Activated CD4-positive, alpha-beta T cell treated with anti-CD3 and anti-CD28 coated beads, Interleukin-2, amount 10 ng/mL, durations not matched to agents 24 days and 14 days (primary cell): ENCODE results near the gene KIF26B. TPM values are rescaled to one million over a fixed set of nuclear protein-coding genes. Genes with fewer than 3 reads are reported as not detected.
"Not testable (repeated sequence)": the region's sequence is repeated elsewhere in the genome, so short reads cannot be mapped to it uniquely, and the experiment has no call there.

Source experiments
- DNase-seq: peaks from one replicate; pipeline ENCODE4 v3.0.0; 2022
- H3K27ac Mint-ChIP-seq: one replicate; pipeline ENCODE4 v1.8.0; 2022; ENCODE audit warnings: mild to moderate bottlenecking, mixed read lengths
- H3K27me3 Mint-ChIP-seq: one replicate; pipeline ENCODE4 v1.8.0; 2022; ENCODE audit warnings: mixed read lengths
- H3K36me3 Mint-ChIP-seq: one replicate; pipeline ENCODE4 v1.8.0; 2022; ENCODE audit warnings: low read depth, mild to moderate bottlenecking, mixed read lengths
- H3K4me1 Mint-ChIP-seq: one replicate; pipeline ENCODE4 v1.8.0; 2021; ENCODE audit warnings: mixed read lengths
- H3K4me3 Mint-ChIP-seq: one replicate; pipeline ENCODE4 v1.8.0; 2022; ENCODE audit warnings: mild to moderate bottlenecking, moderate library complexity, mixed read lengths
- H3K9me3 Mint-ChIP-seq: one replicate; pipeline ENCODE4 v1.8.0; 2021; ENCODE audit warnings: mixed read lengths
- intact Hi-C: fragments of 100-400 bp; cut with micrococcal nuclease; formaldehyde crosslinking; loops from one replicate; pipeline ENCODE4 v1.15.1; 2023
- total RNA-seq: library from RNA; stranded (reverse); gene quantifications from 2 replicates; pipeline ENCODE4 v1.2.3, GENCODE V29; 2022

The KIF26B gene
- total RNA-seq, 1 donor from 2014 or later = 0.07 TPM

DNA sequence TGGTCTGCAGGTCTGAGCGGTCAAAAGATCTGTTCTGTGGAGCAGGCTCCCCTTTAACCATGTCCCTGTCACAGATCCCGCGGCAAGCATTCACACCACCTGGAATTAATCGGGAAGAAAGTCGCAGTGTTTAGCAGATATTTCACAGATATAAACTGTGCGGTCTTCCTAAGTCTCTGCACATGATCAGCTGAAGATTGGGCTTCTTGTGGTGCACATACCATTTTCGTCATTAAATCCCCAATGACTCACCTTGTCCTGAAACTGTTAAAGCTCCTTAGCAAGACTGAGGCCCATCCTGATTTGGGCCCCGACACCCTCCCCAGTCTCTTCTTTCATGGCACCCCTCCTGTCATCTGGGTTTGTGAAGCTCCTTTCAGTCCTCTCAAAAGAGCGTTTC, 158.8 kb downstream of the KIF26B start:
- no peak overlapping the region for H3K4me3 Mint-ChIP-seq
- H3K36me3 Mint-ChIP-seq = no peaks in the 10 kb centered on the region
- H3K9me3 Mint-ChIP-seq = no peaks in the 10 kb centered on the region
- H3K27ac Mint-ChIP-seq = no peak overlapping the region
- intact Hi-C loops = no loop called here
- peaks cover 9% of the 10 kb centered on the region for H3K4me1 Mint-ChIP-seq
- no peak for DNase-seq
- H3K27me3 Mint-ChIP-seq = peaks cover 4% of the 10 kb centered on the region

DNA sequence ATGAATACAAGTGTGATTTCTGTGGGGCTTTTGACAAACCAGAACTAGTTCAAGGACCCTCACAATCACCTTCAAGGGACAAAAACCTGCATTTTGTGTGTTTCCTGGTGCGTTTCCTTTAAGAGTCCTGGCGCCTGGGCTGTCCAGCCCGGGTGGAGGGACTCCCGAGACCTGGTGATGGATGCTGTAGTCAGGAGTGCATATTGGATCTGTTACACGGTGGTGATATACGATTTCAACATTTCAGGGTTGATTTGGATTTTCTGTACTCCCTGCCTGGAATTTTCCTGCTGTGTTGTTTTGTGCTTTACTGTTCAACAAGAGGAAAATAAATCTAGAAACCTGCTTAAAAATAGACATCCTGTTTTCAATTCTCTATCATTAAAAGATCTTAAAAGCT, 162.0 kb downstream of the KIF26B start:
- intact Hi-C loops = no loop called here
- no peaks in the 10 kb centered on the region for H3K36me3 Mint-ChIP-seq
- no peak overlapping the region for H3K27ac Mint-ChIP-seq

DNA sequence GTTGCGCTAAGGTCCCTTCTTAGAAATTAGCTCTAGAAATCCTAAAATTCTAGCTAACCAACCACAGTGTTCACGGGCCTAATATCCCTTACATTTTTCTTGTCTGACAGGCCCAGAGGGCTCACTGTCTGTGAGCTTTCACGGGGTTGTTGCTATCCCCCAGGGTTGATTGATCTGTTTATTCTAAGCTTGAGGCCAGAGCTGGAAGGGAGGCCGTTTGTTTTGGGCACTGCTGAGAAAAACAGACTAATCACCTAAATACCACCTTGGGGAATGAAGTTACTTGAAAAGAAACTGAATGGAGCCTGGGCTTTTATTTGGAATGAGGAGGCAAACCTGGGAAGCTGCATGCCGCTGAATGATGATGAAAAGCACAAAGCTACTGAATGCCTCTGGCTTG, 162.4 kb downstream of the KIF26B start:
- intact Hi-C loops = no loop called here
- H3K36me3 Mint-ChIP-seq = no peaks in the 10 kb centered on the region
- no peaks in the 10 kb centered on the region for H3K9me3 Mint-ChIP-seq
- no peaks in the 10 kb centered on the region for H3K4me1 Mint-ChIP-seq
- no peak overlapping the region for H3K4me3 Mint-ChIP-seq
- H3K27ac Mint-ChIP-seq = no peak overlapping the region
- no peak for DNase-seq
- peaks cover 2% of the 10 kb centered on the region for H3K27me3 Mint-ChIP-seq

More for the DNA sequence above, 162.0 kb downstream of the KIF26B start:
- Mint-ChIP-seq H3K4me1 (no peaks in the 10 kb centered on the region), H3K9me3 (no peaks in the 10 kb centered on the region), H3K27me3 (peaks cover 2% of the 10 kb centered on the region), H3K4me3 (no peak overlapping the region)
- no peak for DNase-seq

DNA sequence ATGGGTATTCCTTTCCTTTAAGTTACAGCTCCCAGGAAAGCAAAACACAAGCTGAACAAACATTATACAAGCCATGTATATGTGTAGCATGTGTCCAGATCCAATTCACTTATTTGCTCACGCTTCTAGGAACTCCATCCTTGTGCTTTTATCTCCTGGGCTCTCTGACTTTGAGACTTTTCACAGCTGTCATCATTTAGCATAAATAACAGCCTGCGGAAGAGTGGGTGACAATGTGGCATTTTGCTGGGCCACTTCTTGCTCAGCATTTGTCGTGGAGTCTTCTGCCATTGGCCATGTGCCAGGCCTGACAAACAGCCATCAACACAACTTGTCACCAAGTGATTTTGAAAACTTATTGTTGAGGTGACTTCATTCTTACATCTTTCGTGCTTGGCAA, 164.3 kb downstream of the KIF26B start:
- Mint-ChIP-seq H3K36me3 (no peaks in the 10 kb centered on the region), H3K4me1 (no peaks in the 10 kb centered on the region), H3K9me3 (no peaks in the 10 kb centered on the region), H3K27ac (no peak overlapping the region), H3K27me3 (no peaks in the 10 kb centered on the region), H3K4me3 (no peak overlapping the region)
- DNase-seq = no peak
- intact Hi-C loops = no loop called here

DNA sequence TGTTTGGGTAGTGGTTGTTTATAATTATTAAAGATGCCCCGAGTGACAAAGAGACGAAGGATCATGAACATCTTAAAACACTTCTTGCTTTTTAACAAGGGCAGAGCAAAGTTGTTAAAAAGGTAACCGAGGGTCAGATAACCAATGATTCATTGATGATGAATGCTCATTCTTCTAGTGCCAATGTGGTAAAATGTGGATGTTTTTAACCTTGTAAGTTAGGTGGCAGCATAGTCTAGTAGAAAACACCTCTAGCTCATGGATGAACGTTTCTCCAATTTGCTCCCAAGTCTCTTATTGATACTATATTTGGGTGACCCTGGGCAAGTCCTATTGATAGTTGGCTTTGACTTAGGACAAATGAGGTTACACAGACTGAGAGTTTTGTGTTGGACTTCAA, 167.9 kb downstream of the KIF26B start:
- no peaks in the 10 kb centered on the region for H3K4me1 Mint-ChIP-seq
- H3K27ac Mint-ChIP-seq = no peak overlapping the region
- intact Hi-C loops = no loop called here
- H3K27me3 Mint-ChIP-seq = no peaks in the 10 kb centered on the region
- no peak overlapping the region for H3K4me3 Mint-ChIP-seq
- no peak for DNase-seq
- H3K9me3 Mint-ChIP-seq = no peaks in the 10 kb centered on the region
- no peaks in the 10 kb centered on the region for H3K36me3 Mint-ChIP-seq

DNA sequence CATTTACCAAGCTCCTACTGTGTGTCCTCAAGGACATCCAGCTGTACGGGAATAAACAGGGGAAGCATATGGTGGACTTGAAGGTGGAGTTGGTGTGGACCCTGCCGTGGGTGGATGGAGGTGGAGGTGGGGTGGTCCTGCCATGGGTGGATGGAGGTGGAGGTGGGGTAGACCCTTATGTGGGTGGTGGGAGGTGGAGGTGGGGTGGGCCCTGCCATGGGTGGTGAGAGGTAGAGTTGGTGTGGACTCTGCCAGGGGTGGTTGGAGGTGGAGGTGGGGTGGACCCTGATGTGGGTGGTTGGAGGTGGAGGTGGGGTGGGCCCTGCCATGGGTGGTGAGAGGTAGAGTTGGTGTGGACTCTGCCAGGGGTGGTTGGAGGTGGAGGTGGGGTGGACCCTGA, 169.0 kb downstream of the KIF26B start:
- H3K4me3 Mint-ChIP-seq, H3K36me3 Mint-ChIP-seq, H3K27ac Mint-ChIP-seq, H3K4me1 Mint-ChIP-seq, DNase-seq, H3K27me3 Mint-ChIP-seq, H3K9me3 Mint-ChIP-seq, intact Hi-C loops: not testable (repeated sequence)

DNA sequence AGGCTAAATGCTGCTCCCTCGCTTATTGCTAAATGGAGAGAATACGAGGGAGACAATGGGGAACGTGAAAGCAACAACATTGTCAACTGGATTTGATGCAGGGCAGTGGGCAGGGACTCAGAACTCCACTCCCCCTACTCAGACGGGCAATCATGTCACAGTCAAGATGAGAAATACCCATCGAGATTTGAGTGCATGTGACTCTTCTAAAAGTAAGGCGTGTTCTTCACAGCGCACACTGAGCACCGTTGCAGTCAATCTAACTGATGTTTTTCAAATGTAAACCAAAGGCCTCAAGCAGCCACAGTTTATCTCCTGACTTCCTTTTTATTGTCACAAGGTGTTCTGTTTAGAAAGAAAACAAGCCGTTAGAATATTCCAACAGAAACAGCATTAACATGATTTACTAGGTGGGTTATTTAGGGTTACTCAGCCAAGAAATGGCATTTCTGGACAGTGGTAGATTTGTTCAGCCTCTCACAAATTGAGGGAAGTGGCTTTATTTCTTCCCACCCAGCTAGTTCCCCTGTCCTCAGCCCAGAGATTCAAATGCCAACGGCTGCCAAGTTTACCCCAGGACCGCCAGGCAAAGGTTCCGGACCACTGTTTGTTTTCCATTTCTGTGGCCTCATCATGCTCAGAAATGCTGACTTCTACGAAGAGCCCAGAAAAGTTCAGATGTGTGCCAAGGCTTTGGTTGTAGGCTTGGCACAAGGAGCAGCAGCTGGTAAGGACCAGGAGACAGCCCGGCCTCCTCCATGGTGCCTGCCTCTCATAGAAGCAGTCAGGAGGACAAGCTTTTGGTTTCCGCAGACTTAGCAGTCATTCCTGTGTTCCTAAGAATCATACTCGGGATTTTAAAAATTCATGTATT, 171.4 kb downstream of the KIF26B start:
- Mint-ChIP-seq H3K9me3 (no peaks in the 10 kb centered on the region), H3K27me3 (no peaks in the 10 kb centered on the region), H3K27ac (no peak overlapping the region), H3K36me3 (no peaks in the 10 kb centered on the region), H3K4me3 (no peak overlapping the region), H3K4me1 (no peaks in the 10 kb centered on the region)
- no peak for DNase-seq
- intact Hi-C loops = no loop called here

DNA sequence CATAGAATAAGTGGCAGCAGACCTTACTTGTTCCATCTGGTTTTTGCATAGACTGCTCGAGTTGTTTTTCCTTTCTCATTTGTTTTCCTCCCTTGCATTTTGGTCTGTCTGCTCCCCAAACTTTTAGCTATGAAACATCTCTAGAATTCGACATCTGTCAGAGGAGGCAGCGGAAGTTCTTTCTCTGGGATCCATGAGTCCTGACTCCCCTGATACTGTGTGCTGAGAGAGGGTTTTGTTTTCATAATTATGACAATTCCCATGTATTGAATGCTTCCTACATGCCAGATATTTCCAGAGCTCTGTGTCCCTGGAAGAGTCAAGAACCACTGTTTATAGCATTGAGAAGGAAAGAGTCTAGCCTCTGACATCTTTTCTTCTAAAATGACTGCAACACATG, 172.6 kb downstream of the KIF26B start:
- no peaks in the 10 kb centered on the region for H3K27me3 Mint-ChIP-seq
- intact Hi-C loops = no loop called here
- no peak overlapping the region for H3K4me3 Mint-ChIP-seq

DNA sequence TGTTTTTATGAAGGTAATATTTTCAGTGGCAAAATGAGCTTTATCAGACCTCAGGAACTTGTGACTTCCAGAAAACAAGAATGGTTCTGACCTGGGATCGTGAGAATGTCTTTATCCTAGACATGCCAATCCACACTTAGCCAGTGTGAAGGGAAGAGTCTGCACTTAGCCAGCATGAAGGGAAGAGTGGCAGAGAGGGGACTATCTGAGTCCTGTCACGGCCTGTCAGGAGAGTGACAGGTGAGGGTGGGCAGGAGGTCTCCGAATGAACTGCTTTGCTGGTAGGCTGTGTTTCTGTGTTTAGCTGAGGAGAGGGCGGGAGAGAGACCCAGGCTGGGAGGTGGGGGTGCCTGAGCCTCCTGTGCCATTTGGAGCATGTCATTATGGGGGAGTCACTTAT, 173.1 kb downstream of the KIF26B start:
- Mint-ChIP-seq H3K4me1 (no peaks in the 10 kb centered on the region), H3K4me3 (no peak overlapping the region), H3K27ac (no peak overlapping the region), H3K27me3 (no peaks in the 10 kb centered on the region), H3K9me3 (no peaks in the 10 kb centered on the region), H3K36me3 (no peaks in the 10 kb centered on the region)
- DNase-seq = no peak
- intact Hi-C loops = no loop called here

More for the DNA sequence above, 172.6 kb downstream of the KIF26B start:
- Mint-ChIP-seq H3K9me3 (no peaks in the 10 kb centered on the region), H3K36me3 (no peaks in the 10 kb centered on the region), H3K4me1 (no peaks in the 10 kb centered on the region), H3K27ac (no peak overlapping the region)
- no peak for DNase-seq

DNA sequence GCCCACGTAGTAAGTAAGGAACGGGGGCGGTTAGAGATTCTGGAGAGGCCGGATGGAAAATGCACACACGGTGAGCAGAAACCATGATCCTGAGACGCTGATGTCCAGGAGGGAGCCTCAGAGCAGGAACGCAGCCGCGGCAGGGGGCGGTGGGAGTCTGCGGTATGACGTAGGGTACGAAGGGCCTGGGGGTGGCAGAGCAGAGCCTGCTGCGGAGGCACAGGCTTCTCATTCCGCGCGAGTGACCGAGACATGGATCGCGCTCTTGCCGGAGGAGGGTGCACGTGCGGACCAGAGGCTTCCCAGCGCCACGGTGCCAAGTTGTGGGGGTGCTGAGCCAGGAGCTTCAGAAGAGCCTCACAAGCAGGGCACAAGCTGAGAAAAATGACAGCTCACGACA, 176.2 kb downstream of the KIF26B start:
- Mint-ChIP-seq H3K27me3 (no peaks in the 10 kb centered on the region), H3K4me1 (no peaks in the 10 kb centered on the region), H3K4me3 (no peak overlapping the region), H3K36me3 (no peaks in the 10 kb centered on the region), H3K9me3 (no peaks in the 10 kb centered on the region), H3K27ac (no peak overlapping the region)
- intact Hi-C loops = no loop called here
- DNase-seq = no peak

DNA sequence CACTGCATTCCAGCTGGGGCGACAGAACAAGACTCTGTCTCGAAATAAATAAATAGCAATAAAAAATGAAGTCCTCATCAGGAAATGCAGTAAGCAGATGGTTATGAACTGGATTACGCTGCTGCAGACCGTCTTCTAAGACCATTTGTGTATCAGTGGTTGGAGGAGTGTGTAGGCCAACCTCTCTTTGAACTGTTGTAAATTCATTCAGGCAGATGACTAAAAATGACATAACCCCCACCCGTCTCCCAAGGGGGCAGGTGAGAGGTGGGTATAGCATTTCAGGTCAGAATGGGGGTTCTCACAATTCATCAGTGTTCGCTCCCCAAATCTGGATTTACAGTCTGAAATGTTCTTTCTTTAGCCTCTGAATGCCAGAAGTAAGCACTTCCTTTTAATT, 177.3 kb downstream of the KIF26B start:
- no peaks in the 10 kb centered on the region for H3K27me3 Mint-ChIP-seq
- DNase-seq = no peak
- H3K36me3 Mint-ChIP-seq = no peaks in the 10 kb centered on the region
- intact Hi-C loops = no loop called here
- H3K4me3 Mint-ChIP-seq = no peak overlapping the region
- H3K27ac Mint-ChIP-seq = no peak overlapping the region
- H3K9me3 Mint-ChIP-seq = no peaks in the 10 kb centered on the region
- H3K4me1 Mint-ChIP-seq = peaks cover 2% of the 10 kb centered on the region

DNA sequence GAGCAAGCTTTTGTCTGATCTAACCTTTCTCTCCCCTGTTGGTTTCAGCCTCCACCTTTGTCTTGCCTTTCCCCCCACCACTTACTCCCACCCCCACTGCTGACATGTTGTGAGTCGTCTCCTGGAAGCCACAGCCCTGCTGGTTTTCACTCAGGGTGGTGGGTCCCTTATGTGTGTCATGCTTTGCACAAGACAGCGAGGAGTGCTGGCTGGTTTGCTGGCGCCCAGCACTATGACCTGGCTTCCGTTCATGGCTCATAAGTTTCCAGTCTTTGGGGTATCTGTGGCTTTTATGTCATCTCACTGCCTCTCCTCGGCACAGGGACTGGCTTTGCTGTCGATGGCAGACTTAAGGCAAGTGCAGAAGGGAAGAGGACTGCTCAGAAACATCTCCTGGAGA, 177.7 kb downstream of the KIF26B start:
- intact Hi-C loops = no loop called here
- no peaks in the 10 kb centered on the region for H3K9me3 Mint-ChIP-seq
- H3K4me1 Mint-ChIP-seq = peaks cover 2% of the 10 kb centered on the region
- no peak for DNase-seq
- no peaks in the 10 kb centered on the region for H3K36me3 Mint-ChIP-seq
- H3K27me3 Mint-ChIP-seq = no peaks in the 10 kb centered on the region
- H3K4me3 Mint-ChIP-seq = no peak overlapping the region
- H3K27ac Mint-ChIP-seq = no peak overlapping the region

DNA sequence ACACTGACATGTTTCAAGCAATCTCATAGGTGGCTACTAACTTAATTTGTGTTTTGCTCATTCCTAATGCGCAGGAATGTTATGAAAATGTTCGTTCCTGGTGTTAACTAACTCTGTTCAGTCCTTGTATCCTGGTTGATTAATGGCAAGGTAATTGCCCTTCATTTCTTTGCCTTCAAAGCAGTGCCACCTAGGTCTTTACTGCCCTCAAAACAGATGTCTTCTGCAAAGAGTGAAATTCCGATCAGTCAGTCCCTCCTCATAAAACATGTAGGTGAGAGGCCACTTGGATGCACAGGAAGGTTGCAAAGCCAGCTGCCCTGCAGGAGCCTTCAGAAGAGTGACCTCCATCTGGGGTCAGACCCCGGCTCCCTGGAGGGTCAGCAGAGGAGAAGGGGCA, 179.4 kb downstream of the KIF26B start:
- H3K36me3 Mint-ChIP-seq = no peaks in the 10 kb centered on the region
- DNase-seq = no peak
- intact Hi-C loops = no loop called here
- H3K4me3 Mint-ChIP-seq = no peak overlapping the region
- peaks cover 2% of the 10 kb centered on the region for H3K4me1 Mint-ChIP-seq
- no peaks in the 10 kb centered on the region for H3K27me3 Mint-ChIP-seq
- H3K9me3 Mint-ChIP-seq = peaks cover 4% of the 10 kb centered on the region
- no peak overlapping the region for H3K27ac Mint-ChIP-seq

DNA sequence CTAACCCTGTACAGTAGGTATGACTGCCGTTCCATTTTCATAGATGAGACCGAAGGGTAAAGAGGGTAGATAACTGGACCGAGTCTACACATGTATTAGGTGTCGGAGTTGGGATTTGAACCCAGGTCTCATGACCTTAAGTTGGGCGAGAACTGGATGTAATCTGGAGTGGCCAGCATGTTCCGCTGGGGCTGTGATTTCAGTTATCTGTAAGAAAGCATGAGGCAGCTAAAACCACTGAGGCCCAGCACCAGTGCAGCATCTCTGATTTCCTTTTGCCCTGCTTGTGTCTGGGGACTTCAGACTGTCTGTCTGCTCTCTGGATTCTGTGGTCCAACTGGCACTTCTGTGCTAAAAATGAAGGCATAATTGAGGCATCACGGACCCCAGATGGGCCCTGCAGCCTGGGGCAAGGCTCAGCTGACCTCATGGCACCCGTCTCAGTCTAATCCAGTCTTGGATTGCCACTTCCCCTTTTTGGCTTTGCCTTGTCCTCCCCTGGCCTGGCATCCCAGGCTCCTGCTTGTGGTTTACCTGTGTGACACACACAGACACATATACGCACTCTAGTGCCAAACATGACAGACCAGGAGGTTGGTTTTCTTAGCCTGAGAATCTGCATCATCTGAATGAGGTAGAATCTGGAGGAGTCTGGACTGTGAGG, 180.2 kb downstream of the KIF26B start:
- H3K9me3 Mint-ChIP-seq = peaks cover 4% of the 10 kb centered on the region
- H3K4me1 Mint-ChIP-seq = peaks cover 2% of the 10 kb centered on the region
- intact Hi-C loops = no loop called here
- no peaks in the 10 kb centered on the region for H3K36me3 Mint-ChIP-seq
- no peak overlapping the region for H3K4me3 Mint-ChIP-seq
- H3K27ac Mint-ChIP-seq = no peak overlapping the region
- no peak for DNase-seq
- no peaks in the 10 kb centered on the region for H3K27me3 Mint-ChIP-seq
